Measurements from ENCODE around the gene SORCS2.

Gene SORCS2

DNA sequence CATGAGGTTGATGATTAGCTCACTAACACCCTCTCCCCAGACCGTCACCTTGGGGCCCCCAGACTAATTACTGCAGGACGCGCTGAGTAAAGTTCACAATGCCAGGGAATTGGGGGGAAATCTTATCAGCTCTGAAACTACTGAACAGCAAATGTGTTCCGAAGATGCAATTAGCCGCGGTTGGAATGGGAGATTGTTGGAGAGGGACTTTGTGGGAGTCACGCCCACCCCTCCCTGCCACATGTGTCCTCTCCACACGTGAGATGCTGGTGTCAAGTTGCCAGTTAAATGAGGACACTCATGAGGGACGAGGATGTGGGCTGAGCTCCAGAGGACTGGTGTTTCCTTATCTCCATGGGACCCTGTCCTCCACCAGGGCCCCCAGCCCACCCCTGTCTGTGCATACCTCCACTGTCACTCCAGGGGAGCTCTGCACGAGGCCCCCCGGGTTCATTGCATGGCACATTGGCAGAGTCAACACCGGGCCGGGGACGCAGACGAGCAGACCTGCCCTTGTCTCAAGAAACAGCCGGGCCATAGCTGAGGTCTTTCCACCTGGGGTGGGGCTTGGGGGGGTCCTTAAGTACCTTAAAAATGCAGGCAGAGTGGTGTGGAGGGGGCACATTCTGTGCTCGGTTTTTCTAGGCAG lies 417.8 kb downstream of the SORCS2 start:
- H3K4me3 ChIP-seq (ENCODE audit: low read length) = no peak overlapping the region
- DNase-seq (ENCODE audit: low read depth) = no peak
- TF ChIP-seq, protein P1, sequence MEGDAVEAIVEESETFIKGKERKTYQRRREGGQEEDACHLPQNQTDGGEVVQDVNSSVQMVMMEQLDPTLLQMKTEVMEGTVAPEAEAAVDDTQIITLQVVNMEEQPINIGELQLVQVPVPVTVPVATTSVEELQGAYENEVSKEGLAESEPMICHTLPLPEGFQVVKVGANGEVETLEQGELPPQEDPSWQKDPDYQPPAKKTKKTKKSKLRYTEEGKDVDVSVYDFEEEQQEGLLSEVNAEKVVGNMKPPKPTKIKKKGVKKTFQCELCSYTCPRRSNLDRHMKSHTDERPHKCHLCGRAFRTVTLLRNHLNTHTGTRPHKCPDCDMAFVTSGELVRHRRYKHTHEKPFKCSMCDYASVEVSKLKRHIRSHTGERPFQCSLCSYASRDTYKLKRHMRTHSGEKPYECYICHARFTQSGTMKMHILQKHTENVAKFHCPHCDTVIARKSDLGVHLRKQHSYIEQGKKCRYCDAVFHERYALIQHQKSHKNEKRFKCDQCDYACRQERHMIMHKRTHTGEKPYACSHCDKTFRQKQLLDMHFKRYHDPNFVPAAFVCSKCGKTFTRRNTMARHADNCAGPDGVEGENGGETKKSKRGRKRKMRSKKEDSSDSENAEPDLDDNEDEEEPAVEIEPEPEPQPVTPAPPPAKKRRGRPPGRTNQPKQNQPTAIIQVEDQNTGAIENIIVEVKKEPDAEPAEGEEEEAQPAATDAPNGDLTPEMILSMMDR (conservative IDR thresholded peaks at IDR 0.05; ENCODE audit: low read length) = no peak

DNA sequence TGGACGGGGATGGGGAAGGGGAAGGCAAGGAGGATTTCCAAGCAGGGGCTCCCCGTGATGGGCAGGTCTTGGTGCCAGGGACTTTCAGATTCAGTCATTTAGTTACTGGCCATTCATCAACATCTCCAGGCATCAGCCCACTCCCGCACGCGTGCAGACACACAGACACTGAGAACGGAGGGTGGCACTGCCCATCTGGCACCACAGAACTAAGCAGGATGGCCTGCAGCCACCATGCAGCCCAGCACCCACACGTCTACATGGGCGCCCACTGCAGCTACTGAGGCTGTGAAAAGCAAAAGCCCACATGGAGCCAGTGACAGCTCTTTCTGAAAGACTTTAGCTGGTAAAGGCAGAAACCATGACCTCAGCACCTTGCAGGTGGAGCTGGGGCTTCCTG lies 418.5 kb downstream of the SORCS2 start:
- H3K4me3 ChIP-seq (ENCODE audit: low read length) = no peak overlapping the region

DNA sequence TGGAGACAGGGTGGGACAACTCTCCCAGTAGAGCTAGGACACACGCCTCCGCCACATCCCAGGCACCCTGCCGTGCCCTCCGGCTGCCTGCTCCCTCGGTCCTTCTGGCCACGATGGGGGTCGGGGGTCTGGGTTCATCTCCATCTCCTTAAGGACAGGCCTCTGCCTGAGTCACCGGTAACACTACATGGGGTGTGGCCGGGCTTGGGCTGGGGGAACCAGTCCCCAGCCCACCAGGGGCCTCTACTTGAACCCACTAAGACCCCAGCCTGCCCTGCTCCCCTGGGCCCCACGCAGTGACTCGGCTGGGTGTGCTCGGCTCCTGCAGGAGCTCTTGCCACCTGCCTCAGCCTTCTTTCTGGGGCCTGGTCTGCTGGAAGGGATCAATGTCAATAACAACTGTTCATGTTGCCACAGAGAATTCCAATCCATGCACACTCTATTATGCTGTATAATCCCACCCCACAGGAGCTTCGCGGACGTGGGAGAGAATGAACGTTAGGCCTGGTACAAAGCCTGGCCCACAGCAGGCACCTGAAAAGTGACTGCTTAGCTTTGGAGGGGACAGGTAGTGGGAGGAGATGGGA lies 420.1 kb downstream of the SORCS2 start:
- DNase-seq (ENCODE audit: low read depth) = no peak
- TF ChIP-seq, protein P1 (conservative IDR thresholded peaks at IDR 0.05; ENCODE audit: low read length) = no peak
- no peak overlapping the region for H3K4me3 ChIP-seq (ENCODE audit: low read length)

More for the DNA sequence above, 418.5 kb downstream of the SORCS2 start:
- TF ChIP-seq, protein P1 (conservative IDR thresholded peaks at IDR 0.05; ENCODE audit: low read length) = no peak
- DNase-seq (ENCODE audit: low read depth) = no peak

DNA sequence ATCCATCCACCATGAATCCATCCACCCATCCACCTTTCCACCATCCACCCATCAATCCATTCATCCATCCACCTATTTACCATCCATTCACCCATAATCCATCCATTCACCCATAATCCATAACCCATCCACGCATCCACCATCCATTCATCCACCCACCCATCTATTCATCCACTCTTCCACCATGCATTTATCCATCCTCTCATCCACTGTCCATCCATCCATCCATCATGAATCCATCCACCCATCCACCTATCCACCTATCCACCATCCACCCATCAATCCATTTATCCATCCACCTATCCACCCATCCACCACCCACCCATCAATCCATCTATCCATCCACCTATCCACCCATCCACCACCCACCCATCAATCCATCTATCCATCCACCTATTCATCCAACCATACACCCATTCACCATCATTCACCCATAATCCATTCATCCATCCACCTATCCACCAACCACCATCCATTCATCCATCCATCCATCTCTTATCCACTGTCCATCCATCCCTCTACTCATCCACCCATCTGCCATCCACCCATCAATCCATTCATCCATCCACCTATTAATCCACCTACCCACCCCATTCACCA lies 422.1 kb downstream of the SORCS2 start:
- no peak overlapping the region for H3K4me3 ChIP-seq (ENCODE audit: low read length)
- no peak for DNase-seq (ENCODE audit: low read depth)
- TF ChIP-seq, protein P1 (conservative IDR thresholded peaks at IDR 0.05; ENCODE audit: low read length) = no peak

DNA sequence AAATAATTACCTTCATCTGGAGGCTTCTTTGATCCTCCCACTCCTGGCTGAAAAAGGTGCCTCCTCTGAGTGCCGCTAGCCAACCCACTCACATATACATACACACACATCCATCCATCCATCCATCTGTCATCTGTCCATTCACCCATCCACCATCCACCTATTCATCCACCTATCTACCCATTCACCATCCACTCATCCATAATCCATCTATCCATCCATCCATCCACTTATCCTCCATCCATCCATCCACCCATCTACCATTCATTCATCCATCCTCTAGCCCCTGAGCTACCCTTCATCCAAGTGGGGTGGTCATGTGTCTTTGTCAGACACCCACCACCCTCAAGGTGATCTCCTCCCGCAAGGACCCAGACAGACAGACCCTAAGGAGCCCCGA lies 423.9 kb downstream of the SORCS2 start:
- H3K4me3 ChIP-seq (ENCODE audit: low read length) = no peak overlapping the region
- no peak for DNase-seq (ENCODE audit: low read depth)
- TF ChIP-seq, protein P1 (conservative IDR thresholded peaks at IDR 0.05; ENCODE audit: low read length) = no peak

DNA sequence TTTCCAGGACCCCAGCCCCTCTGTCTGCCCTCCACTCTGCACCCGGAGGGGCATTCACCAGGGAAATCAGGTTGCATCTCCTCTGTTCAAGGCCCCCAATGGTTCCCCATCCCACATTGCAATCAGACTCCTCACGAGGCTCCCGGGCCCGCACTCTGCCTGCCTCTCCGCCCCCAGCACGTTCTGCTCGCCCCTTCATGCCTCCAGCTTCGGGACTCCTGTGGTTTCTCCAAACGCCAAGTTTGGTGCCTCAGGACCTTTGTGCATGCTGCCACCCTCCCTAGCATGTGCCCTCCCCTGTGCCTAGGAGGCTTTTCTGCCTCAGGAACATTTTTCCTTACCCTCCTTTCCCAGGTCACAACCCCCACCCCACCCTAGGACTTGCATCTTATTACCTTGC lies 426.0 kb downstream of the SORCS2 start:
- DNase-seq (ENCODE audit: low read depth) = no peak
- no peak overlapping the region for H3K4me3 ChIP-seq (ENCODE audit: low read length)

More for the DNA sequence above, 426.0 kb downstream of the SORCS2 start:
- TF ChIP-seq, protein P1 (conservative IDR thresholded peaks at IDR 0.05; ENCODE audit: low read length) = no peak

Measured in AG10803 (cell line).